ENCODE results near the gene CHMP3. TPM values are rescaled to one million over a fixed set of nuclear protein-coding genes. Genes with fewer than 3 reads are reported as not detected.

The CHMP3 gene
- total RNA-seq, 4 donors from 2014 or later, result 206 to 236 (median 211) TPM

GRCh38 chr2:86512892-86513291 is 50.4 kb downstream of the CHMP3 start:
- WGBS, 2 donors (ENCODE audit: low coverage in 1 of 2), result 48 to 60% methylated on average over 2 of the region's 2 CpGs
- H3K36me3 ChIP-seq, result peaks cover 0 to 26% of the 10 kb centered on the region in 2 donors
- no peak for ATAC-seq
- no peak overlapping the region for H3K27ac ChIP-seq
- H3K27me3 ChIP-seq, result no peaks in the 10 kb centered on the region
- no peak overlapping the region for H3K4me3 ChIP-seq
- H3K9me3 ChIP-seq, result no peaks in the 10 kb centered on the region
- H3K4me1 ChIP-seq, result peaks cover 0 to 30% (median 0%) of the 10 kb centered on the region in 3 donors
- TF ChIP-seq POLR2AphosphoS5 (IDR thresholded peaks at IDR 0.05) (no peak), POLR2A (IDR thresholded peaks at IDR 0.05) (no peak), CTCF (IDR thresholded peaks at IDR 0.05) (no peak), EP300 (IDR thresholded peaks at IDR 0.05) (no peak)

GRCh38 chr2:86512034-86512433 is 51.2 kb downstream of the CHMP3 start:
- Histone ChIP-seq H3K9me3 (no peaks in the 10 kb centered on the region), H3K27ac (no peak overlapping the region), H3K36me3 (peaks cover 0 to 34% of the 10 kb centered on the region in 2 donors), H3K27me3 (no peaks in the 10 kb centered on the region), H3K4me1 (peaks cover 0 to 30% (median 0%) of the 10 kb centered on the region in 3 donors), H3K4me3 (no peak overlapping the region)
- WGBS, 2 donors (ENCODE audit: low coverage in 1 of 2), result 78 to 100% methylated on average over 1 to 3 of the region's 4 CpGs
- TF ChIP-seq POLR2AphosphoS5 (IDR thresholded peaks at IDR 0.05), result no peak
- no peak for TF ChIP-seq CTCF (IDR thresholded peaks at IDR 0.05)
- TF ChIP-seq POLR2A (IDR thresholded peaks at IDR 0.05), result no peak
- no peak for TF ChIP-seq EP300 (IDR thresholded peaks at IDR 0.05)
- ATAC-seq, result no peak

- Histone ChIP-seq H3K4me3 (no peak overlapping the region), H3K36me3 (peaks cover 0 to 46% of the 10 kb centered on the region in 2 donors), H3K27me3 (no peaks in the 10 kb centered on the region), H3K4me1 (peaks cover 0 to 29% (median 0%) of the 10 kb centered on the region in 3 donors), H3K9me3 (no peaks in the 10 kb centered on the region), H3K27ac (no peak overlapping the region)
- 82 to 86% methylated on average over 1 to 2 of the region's 4 CpGs for WGBS, 2 donors (ENCODE audit: low coverage in 1 of 2)
- no peak for ATAC-seq
- TF ChIP-seq POLR2A (IDR thresholded peaks at IDR 0.05), result no peak
- no peak for TF ChIP-seq EP300 (IDR thresholded peaks at IDR 0.05)
- TF ChIP-seq POLR2AphosphoS5 (IDR thresholded peaks at IDR 0.05), result no peak
- TF ChIP-seq CTCF (IDR thresholded peaks at IDR 0.05), result no peak
Measured at GRCh38 chr2:86510436-86510933, 52.8 kb downstream of the CHMP3 start.

- no peaks in the 10 kb centered on the region for H3K27me3 ChIP-seq
- TF ChIP-seq CTCF (IDR thresholded peaks at IDR 0.05), result no peak
- no peak for TF ChIP-seq POLR2A (IDR thresholded peaks at IDR 0.05)
- TF ChIP-seq EP300 (IDR thresholded peaks at IDR 0.05), result no peak
- peaks cover 0 to 11% (median 0%) of the 10 kb centered on the region in 3 donors for H3K4me1 ChIP-seq
- WGBS, 2 donors (ENCODE audit: low coverage in 1 of 2), result 84 to 100% methylated on average over 3 to 7 of the region's 7 CpGs
- no peak for ATAC-seq
- H3K27ac ChIP-seq, result no peak overlapping the region
- H3K9me3 ChIP-seq, result no peaks in the 10 kb centered on the region
- no peak overlapping the region for H3K4me3 ChIP-seq
- peaks cover 0 to 73% of the 10 kb centered on the region in 2 donors for H3K36me3 ChIP-seq
Measured at GRCh38 chr2:86507600-86507999, 55.6 kb downstream of the CHMP3 start.

- no peak overlapping the region for H3K4me3 ChIP-seq
- no peaks in the 10 kb centered on the region for H3K27me3 ChIP-seq
- no peak for TF ChIP-seq POLR2A (IDR thresholded peaks at IDR 0.05)
- TF ChIP-seq CTCF (IDR thresholded peaks at IDR 0.05), result no peak
- TF ChIP-seq EP300 (IDR thresholded peaks at IDR 0.05), result no peak
- no peak for TF ChIP-seq POLR2AphosphoS5 (IDR thresholded peaks at IDR 0.05)
- H3K27ac ChIP-seq, result no peak overlapping the region
- peaks cover 0 to 7% (median 0%) of the 10 kb centered on the region in 3 donors for H3K9me3 ChIP-seq
- WGBS, 2 donors (ENCODE audit: low coverage in 1 of 2), result no CpG with 5 or more reads among the region's 2 CpGs
- H3K36me3 ChIP-seq, result peaks cover 5 to 89% of the 10 kb centered on the region in 2 donors
- no peaks in the 10 kb centered on the region for H3K4me1 ChIP-seq
- no peak for ATAC-seq
Measured at GRCh38 chr2:86500325-86501083, 62.7 kb downstream of the CHMP3 start.

Data from gastroesophageal sphincter (tissue), 4 donors.